Measurements from ENCODE around the gene OR11H6. TPM values are rescaled to one million over a fixed set of nuclear protein-coding genes. Genes with fewer than 3 reads are reported as not detected.

The OR11H6 gene
- total RNA-seq, 1 experiment from 2014 or later = not detected

- DNase-seq (ENCODE audit: low spot score) = no peak
- Histone ChIP-seq H3K27ac (ENCODE audit: low read depth, low read length, poor library complexity, severe bottlenecking) (no peak overlapping the region), H3K9me3 (ENCODE audit: low read depth, low read length, poor library complexity, severe bottlenecking) (no peaks in the 10 kb centered on the region), H3K4me3 (ENCODE audit: low read depth, low read length, poor library complexity, severe bottlenecking) (no peak overlapping the region), H3K27me3 (replicated peaks; ENCODE audit: insufficient read depth, low read depth, low read length, poor library complexity) (no peaks in the 10 kb centered on the region), H3K36me3 (ENCODE audit: insufficient read depth, low read length, poor library complexity, severe bottlenecking) (no peaks in the 10 kb centered on the region), H3K4me1 (ENCODE audit: insufficient read depth, low read length, poor library complexity, severe bottlenecking) (no peaks in the 10 kb centered on the region)
- TF ChIP-seq EZH2 (IDR thresholded peaks at IDR 0.05; ENCODE audit: borderline replicate concordance, low read depth, low read length, poor library complexity, severe bottlenecking) = no peak
- TF ChIP-seq, protein P1, sequence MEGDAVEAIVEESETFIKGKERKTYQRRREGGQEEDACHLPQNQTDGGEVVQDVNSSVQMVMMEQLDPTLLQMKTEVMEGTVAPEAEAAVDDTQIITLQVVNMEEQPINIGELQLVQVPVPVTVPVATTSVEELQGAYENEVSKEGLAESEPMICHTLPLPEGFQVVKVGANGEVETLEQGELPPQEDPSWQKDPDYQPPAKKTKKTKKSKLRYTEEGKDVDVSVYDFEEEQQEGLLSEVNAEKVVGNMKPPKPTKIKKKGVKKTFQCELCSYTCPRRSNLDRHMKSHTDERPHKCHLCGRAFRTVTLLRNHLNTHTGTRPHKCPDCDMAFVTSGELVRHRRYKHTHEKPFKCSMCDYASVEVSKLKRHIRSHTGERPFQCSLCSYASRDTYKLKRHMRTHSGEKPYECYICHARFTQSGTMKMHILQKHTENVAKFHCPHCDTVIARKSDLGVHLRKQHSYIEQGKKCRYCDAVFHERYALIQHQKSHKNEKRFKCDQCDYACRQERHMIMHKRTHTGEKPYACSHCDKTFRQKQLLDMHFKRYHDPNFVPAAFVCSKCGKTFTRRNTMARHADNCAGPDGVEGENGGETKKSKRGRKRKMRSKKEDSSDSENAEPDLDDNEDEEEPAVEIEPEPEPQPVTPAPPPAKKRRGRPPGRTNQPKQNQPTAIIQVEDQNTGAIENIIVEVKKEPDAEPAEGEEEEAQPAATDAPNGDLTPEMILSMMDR (conservative IDR thresholded peaks at IDR 0.05; ENCODE audit: low read depth, low read length) = no peak
- CTCF ChIA-PET = no interaction called here
- intact Hi-C loops (cut with micrococcal nuclease; ENCODE audit: unreplicated experiment) = no loop called here
- no TSS peak for BruUV-seq (replicated peaks)
- POLR2A ChIA-PET (ENCODE audit: low non-redundant PET) = no interaction called here
Measured at GRCh38 chr14:20180486-20180885, 43.0 kb upstream of the OR11H6 start.

DNA sequence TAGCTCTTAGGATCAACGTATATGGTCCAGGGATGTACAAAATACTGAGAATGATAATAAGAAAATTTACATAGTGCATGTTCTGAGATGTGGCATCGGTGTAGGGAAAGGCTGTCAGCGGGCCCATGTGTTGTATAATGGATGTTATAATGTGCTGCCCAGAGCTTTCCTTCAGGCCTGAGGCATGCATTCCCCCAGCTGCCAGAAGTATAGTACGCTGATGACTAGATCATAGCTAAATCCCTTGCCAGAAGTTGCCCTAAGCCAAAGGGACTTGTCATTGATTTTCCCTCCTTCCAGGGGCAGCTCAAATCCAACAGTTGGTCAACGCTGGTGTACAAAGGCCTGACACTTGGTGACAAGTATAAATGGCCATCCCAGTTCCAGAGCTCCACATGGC, 39.3 kb upstream of the OR11H6 start:
- H3K9me3 ChIP-seq (ENCODE audit: low read depth, low read length, poor library complexity, severe bottlenecking) = no peaks in the 10 kb centered on the region

DNA sequence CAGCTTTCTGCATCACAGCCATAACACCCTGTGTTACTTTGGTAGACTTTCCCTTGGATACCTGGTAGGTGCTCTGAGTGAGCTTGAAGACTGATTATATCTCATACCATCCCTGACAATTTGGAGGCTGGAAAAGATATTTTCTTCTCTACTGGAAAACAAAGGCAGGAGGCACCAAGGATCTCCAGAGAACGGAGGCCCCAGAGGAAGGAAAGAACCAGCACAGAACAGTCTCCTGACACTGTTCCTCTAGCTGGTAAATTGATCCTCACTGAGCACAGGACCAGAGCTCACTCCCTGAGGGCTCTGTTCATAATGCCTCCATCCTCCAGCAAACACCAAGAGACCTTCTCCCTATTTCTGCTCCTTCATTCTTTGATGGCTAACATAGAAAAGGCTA, 32.9 kb upstream of the OR11H6 start, which contains the start of gene OR11G2:
Gene OR11G2, plus strand, starts transcription at position 301 of the 400 bp plus-strand sequence. CDS start 6,542 bp downstream, outside the sequence.
- Histone ChIP-seq H3K27ac (ENCODE audit: low read depth, low read length, poor library complexity, severe bottlenecking) (no peak within 1 kb of the TSS), H3K4me1 (ENCODE audit: insufficient read depth, low read length, poor library complexity, severe bottlenecking) (no peaks in the 10 kb centered on the region), H3K36me3 (ENCODE audit: insufficient read depth, low read length, poor library complexity, severe bottlenecking) (no peaks in the 10 kb centered on the region), H3K27me3 (replicated peaks; ENCODE audit: insufficient read depth, low read depth, low read length, poor library complexity) (peaks cover 13% of the 10 kb centered on the region), H3K9me3 (ENCODE audit: low read depth, low read length, poor library complexity, severe bottlenecking) (no peaks in the 10 kb centered on the region), H3K4me3 (ENCODE audit: low read depth, low read length, poor library complexity, severe bottlenecking) (no peak within 1 kb of the TSS)
- DNase-seq (ENCODE audit: low spot score) = no peak
- ChIA-PET CTCF (no interaction called here), POLR2A (ENCODE audit: low non-redundant PET) (no interaction called here)
- BruUV-seq (replicated peaks) = no TSS peak
- TF ChIP-seq EZH2 (IDR thresholded peaks at IDR 0.05; ENCODE audit: borderline replicate concordance, low read depth, low read length, poor library complexity, severe bottlenecking) = no peak
- TF ChIP-seq, protein P1 (conservative IDR thresholded peaks at IDR 0.05; ENCODE audit: low read depth, low read length) = no peak
- intact Hi-C loops (cut with micrococcal nuclease; ENCODE audit: unreplicated experiment) = no loop called here

More for the DNA sequence above, 39.3 kb upstream of the OR11H6 start:
- ChIA-PET CTCF (no interaction called here), POLR2A (ENCODE audit: low non-redundant PET) (no interaction called here)
- no TSS peak for BruUV-seq (replicated peaks)
- H3K4me3 ChIP-seq (ENCODE audit: low read depth, low read length, poor library complexity, severe bottlenecking) = no peak overlapping the region
- no peaks in the 10 kb centered on the region for H3K4me1 ChIP-seq (ENCODE audit: insufficient read depth, low read length, poor library complexity, severe bottlenecking)
- H3K27ac ChIP-seq (ENCODE audit: low read depth, low read length, poor library complexity, severe bottlenecking) = no peak overlapping the region
- no peaks in the 10 kb centered on the region for H3K27me3 ChIP-seq (replicated peaks; ENCODE audit: insufficient read depth, low read depth, low read length, poor library complexity)
- no peaks in the 10 kb centered on the region for H3K36me3 ChIP-seq (ENCODE audit: insufficient read depth, low read length, poor library complexity, severe bottlenecking)
- intact Hi-C loops (cut with micrococcal nuclease; ENCODE audit: unreplicated experiment) = no loop called here
- TF ChIP-seq, protein P1 (conservative IDR thresholded peaks at IDR 0.05; ENCODE audit: low read depth, low read length) = no peak
- TF ChIP-seq EZH2 (IDR thresholded peaks at IDR 0.05; ENCODE audit: borderline replicate concordance, low read depth, low read length, poor library complexity, severe bottlenecking) = no peak
- no peak for DNase-seq (ENCODE audit: low spot score)
